ENCODE measurements around the gene LRRC1. TPM values are rescaled to one million over a fixed set of nuclear protein-coding genes. Genes with fewer than 3 reads are reported as not detected.
"Not testable (repeated sequence)": the region's sequence is repeated elsewhere in the genome, so short reads cannot be mapped to it uniquely, and the experiment has no call there.

The LRRC1 gene
- total RNA-seq, 4 donors from 2014 or later: 10.4 to 13.0 (median 12.6) TPM

DNA sequence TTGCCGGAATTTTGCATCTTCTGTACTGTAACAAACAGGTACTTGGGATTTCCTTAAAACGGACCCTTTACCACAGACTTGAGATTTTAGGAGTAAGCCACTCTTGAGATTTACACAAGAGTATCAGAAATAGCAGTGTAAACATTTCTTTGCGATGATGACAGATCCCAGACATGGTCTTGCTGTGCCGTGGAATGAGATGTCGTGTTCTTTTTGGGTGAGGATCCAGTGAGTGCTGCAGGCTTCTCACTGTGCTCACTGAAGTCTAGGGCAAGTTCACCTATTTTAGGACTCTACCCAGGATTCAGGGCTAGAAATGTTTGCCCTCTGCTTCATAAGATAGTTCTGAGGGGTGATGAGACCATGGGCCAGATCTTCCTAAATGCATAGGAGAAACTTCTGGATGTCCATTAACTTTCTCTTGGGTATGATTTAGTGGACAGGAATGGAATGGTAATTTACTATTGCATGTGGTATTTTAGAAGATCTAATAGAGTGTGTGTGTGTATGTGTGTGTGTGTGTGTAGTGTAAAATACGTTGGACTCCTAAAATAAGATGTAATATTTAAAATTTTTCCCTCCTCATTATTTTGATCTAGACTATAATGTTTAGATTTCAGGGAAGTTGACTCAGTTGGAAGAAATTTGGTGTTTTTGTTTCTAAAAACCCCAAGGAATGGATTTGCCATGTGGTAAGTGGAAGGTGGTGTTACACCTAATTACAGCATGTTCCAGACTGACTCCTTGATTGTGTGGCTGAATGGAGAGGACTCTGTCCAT is 8.5 kb downstream of the LRRC1 start:
- no peaks in the 10 kb centered on the region for H3K36me3 ChIP-seq
- intact Hi-C loops (cut with DNase I): no loop called here
- WGBS: 75% methylated on average over 5 of the region's 6 CpGs
- TF ChIP-seq POLR2A (IDR thresholded peaks at IDR 0.05; ENCODE audit: low read depth): no peak
- TF ChIP-seq POLR2AphosphoS5 (IDR thresholded peaks at IDR 0.05): no peak
- TF ChIP-seq EP300 (IDR thresholded peaks at IDR 0.05): no peak
- TF ChIP-seq, protein P1, sequence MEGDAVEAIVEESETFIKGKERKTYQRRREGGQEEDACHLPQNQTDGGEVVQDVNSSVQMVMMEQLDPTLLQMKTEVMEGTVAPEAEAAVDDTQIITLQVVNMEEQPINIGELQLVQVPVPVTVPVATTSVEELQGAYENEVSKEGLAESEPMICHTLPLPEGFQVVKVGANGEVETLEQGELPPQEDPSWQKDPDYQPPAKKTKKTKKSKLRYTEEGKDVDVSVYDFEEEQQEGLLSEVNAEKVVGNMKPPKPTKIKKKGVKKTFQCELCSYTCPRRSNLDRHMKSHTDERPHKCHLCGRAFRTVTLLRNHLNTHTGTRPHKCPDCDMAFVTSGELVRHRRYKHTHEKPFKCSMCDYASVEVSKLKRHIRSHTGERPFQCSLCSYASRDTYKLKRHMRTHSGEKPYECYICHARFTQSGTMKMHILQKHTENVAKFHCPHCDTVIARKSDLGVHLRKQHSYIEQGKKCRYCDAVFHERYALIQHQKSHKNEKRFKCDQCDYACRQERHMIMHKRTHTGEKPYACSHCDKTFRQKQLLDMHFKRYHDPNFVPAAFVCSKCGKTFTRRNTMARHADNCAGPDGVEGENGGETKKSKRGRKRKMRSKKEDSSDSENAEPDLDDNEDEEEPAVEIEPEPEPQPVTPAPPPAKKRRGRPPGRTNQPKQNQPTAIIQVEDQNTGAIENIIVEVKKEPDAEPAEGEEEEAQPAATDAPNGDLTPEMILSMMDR (IDR thresholded peaks at IDR 0.05): no peak
- no peak for DNase-seq (ENCODE audit: extremely low spot score)
- no peak overlapping the region for H3K27ac ChIP-seq (replicated peaks in 1 of 4)
- no peak overlapping the region for H3K4me3 ChIP-seq
- peaks cover 7 to 28% (median 12%) of the 10 kb centered on the region in 4 donors for H3K4me1 ChIP-seq
- H3K27me3 ChIP-seq: no peaks in the 10 kb centered on the region
- no peaks in the 10 kb centered on the region for H3K9me3 ChIP-seq

DNA sequence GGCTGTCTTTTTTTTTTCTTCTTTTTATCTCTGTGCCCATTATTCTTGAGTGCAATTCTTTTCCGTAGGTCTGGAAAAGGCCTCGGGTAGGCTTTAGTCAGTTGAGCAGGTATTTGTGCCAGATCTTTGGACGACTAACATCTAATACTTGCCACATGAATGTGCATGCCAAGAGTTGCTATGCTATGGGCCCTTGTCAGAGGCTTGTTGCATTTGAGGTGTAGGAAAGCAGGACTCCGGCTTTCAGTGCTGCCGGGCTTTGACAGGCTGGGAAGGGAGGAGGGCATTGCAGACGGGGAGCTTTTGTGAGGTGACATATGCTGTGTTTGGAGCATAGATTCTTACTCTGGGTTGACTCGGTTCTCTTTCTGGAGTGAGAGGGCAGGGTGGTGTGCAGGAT is 10.2 kb downstream of the LRRC1 start:
- no peak for DNase-seq (ENCODE audit: extremely low spot score)
- Histone ChIP-seq H3K4me1 (peaks cover 7 to 32% (median 12%) of the 10 kb centered on the region in 4 donors), H3K27me3 (no peaks in the 10 kb centered on the region), H3K27ac (replicated peaks in 1 of 4) (no peak overlapping the region), H3K4me3 (no peak overlapping the region), H3K36me3 (no peaks in the 10 kb centered on the region), H3K9me3 (no peaks in the 10 kb centered on the region)
- TF ChIP-seq POLR2AphosphoS5 (IDR thresholded peaks at IDR 0.05): no peak
- no peak for TF ChIP-seq EP300 (IDR thresholded peaks at IDR 0.05)
- no peak for TF ChIP-seq POLR2A (IDR thresholded peaks at IDR 0.05; ENCODE audit: low read depth)
- TF ChIP-seq, protein P1 (IDR thresholded peaks at IDR 0.05): no peak
- WGBS: 81% methylated on average over 7 of the region's 7 CpGs
- intact Hi-C loops (cut with DNase I): no loop called here

DNA sequence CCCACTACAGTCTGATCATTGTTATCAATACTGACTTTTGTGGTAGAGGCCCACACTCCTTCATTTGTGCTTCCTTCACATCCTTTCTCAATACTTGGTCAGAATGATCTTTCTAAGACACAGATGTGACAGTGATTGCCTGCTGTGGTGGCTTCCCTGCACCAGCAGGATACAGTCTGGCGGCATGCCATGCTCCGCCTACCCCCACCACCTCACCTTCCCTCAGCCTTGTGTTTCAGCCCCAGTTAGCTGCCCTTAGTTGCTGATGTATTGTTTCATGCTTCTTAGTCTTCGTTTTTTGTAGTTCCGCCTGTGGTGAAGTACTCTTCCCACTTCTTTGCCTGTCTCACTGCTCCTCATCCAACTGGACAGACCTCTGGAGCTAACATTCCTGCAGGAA is 10.9 kb downstream of the LRRC1 start:
- intact Hi-C loops (cut with DNase I): no loop called here
- H3K4me3 ChIP-seq: no peak overlapping the region
- DNase-seq (ENCODE audit: extremely low spot score): no peak
- H3K4me1 ChIP-seq: peaks cover 9 to 32% (median 12%) of the 10 kb centered on the region in 4 donors
- H3K9me3 ChIP-seq: no peaks in the 10 kb centered on the region
- H3K27me3 ChIP-seq: no peaks in the 10 kb centered on the region
- no peak for TF ChIP-seq POLR2AphosphoS5 (IDR thresholded peaks at IDR 0.05)
- TF ChIP-seq EP300 (IDR thresholded peaks at IDR 0.05): no peak
- no peak overlapping the region for H3K27ac ChIP-seq (replicated peaks in 1 of 4)
- no peaks in the 10 kb centered on the region for H3K36me3 ChIP-seq
- WGBS: 81% methylated on average over 4 of the region's 4 CpGs

DNA sequence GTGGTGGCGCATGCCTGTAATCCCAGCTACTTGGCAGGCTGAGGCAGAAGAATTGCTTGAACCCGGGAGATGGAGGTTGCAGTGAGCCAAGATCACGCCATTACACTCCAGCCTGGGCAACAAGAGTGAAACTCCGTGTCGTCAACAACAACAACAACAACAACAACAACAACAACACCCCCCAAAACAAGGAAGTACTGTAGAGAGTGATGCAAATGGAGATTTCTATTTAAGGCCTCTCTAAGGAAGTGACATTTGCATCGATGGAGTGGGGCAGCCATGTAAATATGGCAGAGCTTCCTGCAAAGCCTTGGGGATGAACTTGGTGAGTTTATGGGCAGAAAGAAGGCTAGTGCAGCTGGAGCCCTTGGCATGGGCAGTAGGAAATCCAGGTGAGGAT is 12.8 kb downstream of the LRRC1 start:
- WGBS: 94% methylated on average over 6 of the region's 6 CpGs
- H3K9me3 ChIP-seq; DNase-seq (ENCODE audit: extremely low spot score); H3K27me3 ChIP-seq; H3K36me3 ChIP-seq; H3K4me3 ChIP-seq; H3K27ac ChIP-seq (replicated peaks in 1 of 4); intact Hi-C loops (cut with DNase I): not testable (repeated sequence)
- H3K4me1 ChIP-seq: peaks cover 13 to 32% (median 14%) of the 10 kb centered on the region in 4 donors

DNA sequence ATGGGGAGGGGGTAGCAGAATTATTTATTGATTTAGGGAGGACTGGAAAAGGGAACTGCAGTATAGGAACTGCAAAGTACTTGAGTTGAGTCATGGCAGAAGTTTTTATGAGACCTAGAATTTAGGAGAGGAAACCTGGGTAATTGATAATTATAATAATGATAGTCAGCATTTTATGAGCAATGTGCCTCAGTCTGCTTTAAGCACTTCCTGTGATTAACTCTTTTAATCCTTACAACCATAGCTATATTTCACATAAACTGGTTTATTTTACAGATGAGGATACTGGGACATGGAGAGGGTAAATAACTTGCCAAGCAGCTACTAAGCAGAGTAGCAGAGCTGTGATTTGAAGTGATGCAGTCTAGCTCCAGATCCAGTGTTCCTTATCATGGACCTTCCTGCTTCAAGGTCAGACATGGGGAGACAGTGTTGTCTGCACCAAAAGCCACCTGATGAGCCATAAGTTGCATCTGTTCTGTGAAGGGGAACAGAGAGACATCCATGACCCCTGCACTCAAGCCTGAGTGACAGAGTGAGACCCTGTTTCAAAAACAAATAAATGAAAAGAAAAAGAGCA is 13.6 kb downstream of the LRRC1 start:
- H3K27ac ChIP-seq (replicated peaks in 1 of 4): no peak overlapping the region
- DNase-seq (ENCODE audit: extremely low spot score): no peak
- no peaks in the 10 kb centered on the region for H3K36me3 ChIP-seq
- H3K4me1 ChIP-seq: peaks cover 7 to 26% (median 14%) of the 10 kb centered on the region in 4 donors
- intact Hi-C loops (cut with DNase I): no loop called here
- no peak overlapping the region for H3K4me3 ChIP-seq
- H3K27me3 ChIP-seq: no peaks in the 10 kb centered on the region
- no peaks in the 10 kb centered on the region for H3K9me3 ChIP-seq
- TF ChIP-seq EP300 (IDR thresholded peaks at IDR 0.05) (no peak), POLR2A (IDR thresholded peaks at IDR 0.05; ENCODE audit: low read depth) (no peak), POLR2AphosphoS5 (IDR thresholded peaks at IDR 0.05) (no peak)
- TF ChIP-seq, protein P1 (IDR thresholded peaks at IDR 0.05): no peak

All from esophagus muscularis mucosa (tissue), 4 donors.